Measurements from ENCODE around the gene LRRC75A. TPM values are rescaled to one million over a fixed set of nuclear protein-coding genes. Genes with fewer than 3 reads are reported as not detected.
A peak's percentile ranks its signal among the peaks of the same experiment; 100 is the strongest.
"Not testable (repeated sequence)": the region's sequence is repeated elsewhere in the genome, so short reads cannot be mapped to it uniquely, and the experiment has no call there.

The LRRC75A gene
- total RNA-seq, 2 experiments from 2014 or later = 3.6 to 5.7 TPM

DNA sequence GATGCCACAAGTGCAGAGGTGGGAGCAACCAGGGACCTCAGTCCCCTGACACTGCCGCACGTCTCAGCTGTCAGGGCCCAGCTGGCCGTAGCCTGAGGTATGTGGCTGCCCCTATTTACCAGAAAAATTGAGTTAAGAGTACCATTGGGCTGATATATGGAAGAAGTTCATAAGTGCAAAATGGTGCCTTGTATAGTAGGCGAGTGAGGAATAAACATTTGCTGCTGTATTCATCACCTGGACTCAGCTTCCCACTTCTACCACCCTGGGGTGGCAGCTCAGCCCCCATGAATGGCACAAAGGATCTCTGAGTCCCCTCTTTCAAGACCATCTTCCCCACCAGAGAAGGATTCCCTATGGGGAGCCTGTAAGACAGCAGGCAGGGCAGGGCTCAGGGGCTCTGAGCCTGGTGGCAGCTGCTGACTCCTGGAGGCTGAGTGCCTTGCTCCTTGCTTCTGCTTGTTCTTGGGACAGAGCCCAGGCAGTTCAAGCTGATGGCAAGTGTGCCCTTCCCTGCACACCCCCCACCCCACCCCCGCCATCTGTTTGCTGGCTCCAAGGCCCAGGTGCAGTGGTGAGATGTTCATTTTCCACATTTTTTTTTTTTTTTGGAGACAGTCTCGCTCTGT is 47.6 kb downstream of the LRRC75A start:
- Mint-ChIP-seq H3K4me1 (ENCODE audit: low read depth) (peaks cover 57% of the 10 kb centered on the region), H3K9me3 (ENCODE audit: insufficient read depth) (no peaks in the 10 kb centered on the region), H3K4me3 (no peak overlapping the region), H3K36me3 (ENCODE audit: low read depth) (peaks cover 69% of the 10 kb centered on the region), H3K27me3 (ENCODE audit: low read depth) (no peaks in the 10 kb centered on the region), H3K27ac (peak overlapping the region; percentile 39)
- ChIA-PET POLR2A (interaction anchor here (1.2 kb wide), 1 partner anchor 63 kb away, joined by 5 read pairs; the partner anchor contains the start of gene UBB), CTCF (interaction anchor here (1.6 to 5.1 kb wide), 2 partner anchors 15 to 80 kb away, joined by 5 to 17 read pairs; no protein-coding TSS in a partner anchor)
- DNase-seq (no peak), ATAC-seq (no peak)

GRCh38 chr17:16443511-16444257 is 48.3 kb downstream of the LRRC75A start:
- POLR2A ChIA-PET = interaction anchor here (0.7 to 1.2 kb wide), 2 partner anchors 62 to 92 kb away, joined by 3 to 5 read pairs; partner anchors contain the start of gene UBB
- no peaks in the 10 kb centered on the region for H3K27me3 Mint-ChIP-seq (ENCODE audit: low read depth)

DNA sequence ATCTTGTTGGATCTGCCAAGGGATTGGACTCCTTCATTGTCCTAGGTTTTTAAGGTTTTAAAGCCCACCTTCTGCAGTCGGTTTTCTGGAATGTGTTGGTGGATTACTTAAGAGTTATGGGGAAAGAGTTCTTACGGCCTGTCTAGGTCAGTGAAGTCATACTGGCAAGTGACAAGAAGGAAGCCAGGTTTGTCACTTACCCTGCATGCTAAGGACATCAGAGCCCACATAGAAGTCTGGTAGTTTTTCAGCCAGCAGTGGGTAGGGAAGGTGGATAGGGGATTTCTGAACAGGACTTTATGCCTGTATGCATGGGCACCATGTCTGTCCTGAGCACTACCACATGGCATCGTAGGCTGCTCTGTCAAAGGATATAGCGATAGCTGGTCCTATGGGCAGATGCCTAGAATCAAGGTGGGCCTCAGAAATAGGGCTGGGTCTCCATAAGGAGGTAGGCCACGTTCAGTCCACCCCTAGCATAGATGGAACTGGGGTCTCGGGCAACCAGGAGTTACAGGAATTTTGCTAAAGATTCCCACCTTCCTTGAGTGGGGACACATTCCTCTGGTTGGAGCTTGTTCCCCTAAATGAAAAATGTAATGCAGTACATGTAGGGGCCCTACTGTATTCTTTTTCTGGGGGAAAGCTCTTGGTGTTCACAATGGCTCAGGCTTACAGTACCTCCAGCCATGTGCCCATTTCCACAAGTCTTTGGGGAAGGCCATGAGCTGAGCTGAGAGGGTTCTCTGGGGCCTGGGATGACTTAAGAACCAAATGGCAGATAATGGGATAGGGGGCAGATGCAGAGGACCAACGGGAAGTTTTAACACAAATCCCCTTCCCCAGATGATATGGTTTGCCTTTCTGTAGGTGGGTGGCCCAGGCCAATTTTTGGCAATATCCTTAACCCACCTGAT is 49.1 kb downstream of the LRRC75A start:
- Mint-ChIP-seq H3K27me3 (ENCODE audit: low read depth) (no peaks in the 10 kb centered on the region), H3K4me1 (ENCODE audit: low read depth) (peaks cover 56% of the 10 kb centered on the region), H3K9me3 (ENCODE audit: insufficient read depth) (no peaks in the 10 kb centered on the region), H3K4me3 (peak overlapping the region; percentile 15), H3K36me3 (ENCODE audit: low read depth) (peaks cover 63% of the 10 kb centered on the region), H3K27ac (peak overlapping the region; percentile 81)
- ATAC-seq = no peak
- ChIA-PET CTCF (interaction anchor here (1.6 to 5.1 kb wide), 4 partner anchors 10 to 79 kb away, joined by 5 to 27 read pairs (median 14); no protein-coding TSS in a partner anchor), POLR2A (interaction anchor here (0.7 to 1.2 kb wide), 2 partner anchors 62 to 93 kb away, joined by 3 to 5 read pairs; partner anchors contain the start of gene UBB)
- DNase-seq = no peak

More at GRCh38 chr17:16443511-16444257, 48.3 kb downstream of the LRRC75A start:
- peaks cover 70% of the 10 kb centered on the region for H3K36me3 Mint-ChIP-seq (ENCODE audit: low read depth)
- H3K4me3 Mint-ChIP-seq = no peak overlapping the region
- DNase-seq = no peak
- H3K4me1 Mint-ChIP-seq (ENCODE audit: low read depth) = peaks cover 55% of the 10 kb centered on the region
- no peak for ATAC-seq
- CTCF ChIA-PET = interaction anchor here (1.6 to 5.1 kb wide), 3 partner anchors 10 to 80 kb away, joined by 5 to 27 read pairs (median 17); no protein-coding TSS in a partner anchor
- no peaks in the 10 kb centered on the region for H3K9me3 Mint-ChIP-seq (ENCODE audit: insufficient read depth)
- H3K27ac Mint-ChIP-seq = no peak overlapping the region

DNA sequence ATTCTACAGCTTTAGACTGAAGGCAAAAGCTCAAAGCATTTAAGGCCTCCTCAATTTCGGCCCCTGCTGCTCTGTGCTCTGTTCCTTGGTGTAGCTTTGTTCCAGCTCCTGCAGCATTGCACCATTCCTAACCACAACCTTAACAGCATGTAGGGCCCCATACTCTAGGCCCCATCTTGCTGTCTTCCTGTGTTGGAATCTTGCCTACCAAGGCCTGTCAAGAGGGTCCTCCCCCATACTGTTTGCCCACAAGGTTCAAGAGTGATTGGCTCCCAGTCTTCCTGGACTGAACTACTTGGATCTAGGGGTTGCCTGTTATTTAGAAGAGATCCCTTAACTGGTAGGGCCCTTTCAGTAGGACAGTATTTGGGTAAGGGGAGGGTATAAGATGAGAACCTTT is 49.9 kb downstream of the LRRC75A start:
- Mint-ChIP-seq H3K36me3 (ENCODE audit: low read depth) (peaks cover 63% of the 10 kb centered on the region), H3K4me1 (ENCODE audit: low read depth) (peaks cover 53% of the 10 kb centered on the region)

DNA sequence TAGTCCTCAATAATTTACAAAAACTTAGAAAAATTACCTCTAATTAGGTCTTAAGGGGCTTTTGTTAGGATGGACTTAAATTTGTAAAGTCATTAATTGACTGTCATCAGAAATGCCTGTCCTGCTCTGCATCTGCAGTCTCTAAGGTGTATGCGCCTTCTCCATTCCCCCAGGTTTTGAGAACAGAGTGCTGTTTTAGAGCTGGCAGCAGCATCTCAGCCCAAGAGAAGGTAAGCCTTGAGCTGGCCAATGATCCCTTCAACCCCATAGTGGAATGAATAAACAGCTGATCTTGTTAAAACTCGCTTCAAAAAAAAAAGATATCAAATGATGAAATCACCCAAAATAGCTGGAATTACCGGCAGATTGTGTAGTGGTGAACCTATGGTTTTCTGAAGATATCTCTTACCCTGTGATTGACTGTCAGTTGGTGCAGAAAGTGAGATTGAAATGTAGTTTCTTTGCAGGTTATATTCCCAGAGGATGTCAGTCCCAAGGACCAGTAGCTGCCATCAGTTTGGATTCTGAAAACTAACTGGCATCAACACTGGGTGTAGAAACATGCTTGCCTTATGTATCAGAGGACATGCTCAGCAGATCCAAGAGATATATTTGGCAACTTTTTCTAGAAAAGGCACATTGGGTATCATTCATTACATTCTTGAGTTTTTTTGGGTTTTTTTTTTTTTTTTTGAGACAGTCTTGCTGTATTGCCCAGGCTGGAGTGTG is 50.9 kb downstream of the LRRC75A start:
- no peaks in the 10 kb centered on the region for H3K27me3 Mint-ChIP-seq (ENCODE audit: low read depth)
- no peaks in the 10 kb centered on the region for H3K9me3 Mint-ChIP-seq (ENCODE audit: insufficient read depth)
- no peak for DNase-seq
- POLR2A ChIA-PET = interaction anchor here (0.7 to 4.0 kb wide), 6 partner anchors 10 to 467 kb away, joined by 3 to 35 read pairs (median 4); partner anchors contain the start of gene UBB
- ATAC-seq = no peak
- H3K4me1 Mint-ChIP-seq (ENCODE audit: low read depth) = peaks cover 49% of the 10 kb centered on the region
- H3K4me3 Mint-ChIP-seq = peak overlapping the region; percentile 100
- CTCF ChIA-PET = interaction anchor here (1.0 to 5.1 kb wide), 7 partner anchors 10 to 95 kb away, joined by 3 to 35 read pairs (median 11); partner anchors contain the start of gene TRPV2
- H3K27ac Mint-ChIP-seq = peak overlapping the region; percentile 67
- H3K36me3 Mint-ChIP-seq (ENCODE audit: low read depth) = peaks cover 60% of the 10 kb centered on the region

More for the DNA sequence above, 49.9 kb downstream of the LRRC75A start:
- DNase-seq (no peak), ATAC-seq (no peak)
- Mint-ChIP-seq H3K27ac (peak overlapping the region; percentile 81), H3K4me3 (peak overlapping the region; percentile 100), H3K9me3 (ENCODE audit: insufficient read depth) (no peaks in the 10 kb centered on the region), H3K27me3 (ENCODE audit: low read depth) (no peaks in the 10 kb centered on the region)
- ChIA-PET CTCF (interaction anchor here (1.4 to 5.1 kb wide), 5 partner anchors 9 to 79 kb away, joined by 4 to 35 read pairs (median 17); partner anchors contain the start of gene TRPV2), POLR2A (no interaction called here)

DNA sequence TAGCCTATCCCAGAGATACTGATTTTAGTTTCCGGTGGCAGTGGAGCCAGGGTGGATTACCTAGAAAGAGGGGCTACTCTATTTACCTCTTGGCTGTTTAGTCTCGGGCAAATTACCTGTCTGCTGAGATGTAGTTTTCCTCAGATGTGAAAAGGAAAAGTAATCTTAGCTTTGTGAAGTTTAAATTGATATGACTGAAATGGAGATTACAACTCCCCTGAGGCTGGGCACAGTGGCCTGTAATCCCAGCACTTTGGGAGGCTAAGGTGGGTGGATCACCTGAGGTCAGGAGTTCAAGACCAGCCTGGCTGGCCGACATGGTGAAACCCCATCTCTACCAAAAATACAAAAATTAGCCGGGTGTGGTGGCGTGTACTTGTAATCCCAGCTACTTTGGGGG is 51.6 kb downstream of the LRRC75A start:
- not testable (repeated sequence) for H3K9me3 Mint-ChIP-seq (ENCODE audit: insufficient read depth); ATAC-seq; H3K27me3 Mint-ChIP-seq (ENCODE audit: low read depth); DNase-seq
- ChIA-PET CTCF (interaction anchor here (1.0 to 5.1 kb wide), 6 partner anchors 13 to 96 kb away, joined by 3 to 35 read pairs (median 12); partner anchors contain the start of genes TRPV2 and UBB), POLR2A (interaction anchor here (1.6 to 4.0 kb wide), 4 partner anchors 10 to 143 kb away, joined by 3 to 35 read pairs (median 7); partner anchors contain the start of gene UBB)
- H3K27ac Mint-ChIP-seq = peak overlapping the region; percentile 99
- peak overlapping the region; percentile 100 for H3K4me3 Mint-ChIP-seq
- H3K36me3 Mint-ChIP-seq (ENCODE audit: low read depth) = peaks cover 55% of the 10 kb centered on the region
- peaks cover 52% of the 10 kb centered on the region for H3K4me1 Mint-ChIP-seq (ENCODE audit: low read depth)

- no peaks in the 10 kb centered on the region for H3K27me3 Mint-ChIP-seq (ENCODE audit: low read depth)
- CTCF ChIA-PET = interaction anchor here (1.0 to 5.1 kb wide), 7 partner anchors 13 to 96 kb away, joined by 3 to 35 read pairs (median 17); partner anchors contain the start of genes TRPV2 and UBB
- peaks cover 55% of the 10 kb centered on the region for H3K4me1 Mint-ChIP-seq (ENCODE audit: low read depth)
- H3K9me3 Mint-ChIP-seq (ENCODE audit: insufficient read depth) = no peaks in the 10 kb centered on the region
- POLR2A ChIA-PET = interaction anchor here (0.7 to 4.0 kb wide), 5 partner anchors 11 to 144 kb away, joined by 3 to 35 read pairs (median 5); partner anchors contain the start of gene UBB
- H3K27ac Mint-ChIP-seq = peak overlapping the region; percentile 99
- DNase-seq (peak; percentile 54), ATAC-seq (no peak)
- H3K4me3 Mint-ChIP-seq = peak overlapping the region; percentile 100
- H3K36me3 Mint-ChIP-seq (ENCODE audit: low read depth) = peaks cover 55% of the 10 kb centered on the region
These were observed 52.1 kb downstream of the LRRC75A start for GRCh38 chr17:16439811-16440351.

- ATAC-seq (peak; percentile 3), DNase-seq (peak; percentile 45)
- ChIA-PET CTCF (interaction anchor here (1.2 to 4.5 kb wide), 7 partner anchors 11 to 96 kb away, joined by 3 to 35 read pairs (median 13); partner anchors contain the start of genes TRPV2 and UBB), POLR2A (interaction anchor here (0.7 to 5.0 kb wide), 8 partner anchors 11 to 97 kb away, joined by 3 to 57 read pairs (median 6); partner anchors contain the start of genes TRPV2 and UBB)
- H3K27ac Mint-ChIP-seq = peak overlapping the region; percentile 99
- H3K27me3 Mint-ChIP-seq (ENCODE audit: low read depth) = no peaks in the 10 kb centered on the region
- H3K9me3 Mint-ChIP-seq (ENCODE audit: insufficient read depth) = no peaks in the 10 kb centered on the region
- peak overlapping the region; percentile 100 for H3K4me3 Mint-ChIP-seq
- peaks cover 53% of the 10 kb centered on the region for H3K4me1 Mint-ChIP-seq (ENCODE audit: low read depth)
- H3K36me3 Mint-ChIP-seq (ENCODE audit: low read depth) = peaks cover 53% of the 10 kb centered on the region
These were observed 52.6 kb downstream of the LRRC75A start for GRCh38 chr17:16439303-16439791.

DNA sequence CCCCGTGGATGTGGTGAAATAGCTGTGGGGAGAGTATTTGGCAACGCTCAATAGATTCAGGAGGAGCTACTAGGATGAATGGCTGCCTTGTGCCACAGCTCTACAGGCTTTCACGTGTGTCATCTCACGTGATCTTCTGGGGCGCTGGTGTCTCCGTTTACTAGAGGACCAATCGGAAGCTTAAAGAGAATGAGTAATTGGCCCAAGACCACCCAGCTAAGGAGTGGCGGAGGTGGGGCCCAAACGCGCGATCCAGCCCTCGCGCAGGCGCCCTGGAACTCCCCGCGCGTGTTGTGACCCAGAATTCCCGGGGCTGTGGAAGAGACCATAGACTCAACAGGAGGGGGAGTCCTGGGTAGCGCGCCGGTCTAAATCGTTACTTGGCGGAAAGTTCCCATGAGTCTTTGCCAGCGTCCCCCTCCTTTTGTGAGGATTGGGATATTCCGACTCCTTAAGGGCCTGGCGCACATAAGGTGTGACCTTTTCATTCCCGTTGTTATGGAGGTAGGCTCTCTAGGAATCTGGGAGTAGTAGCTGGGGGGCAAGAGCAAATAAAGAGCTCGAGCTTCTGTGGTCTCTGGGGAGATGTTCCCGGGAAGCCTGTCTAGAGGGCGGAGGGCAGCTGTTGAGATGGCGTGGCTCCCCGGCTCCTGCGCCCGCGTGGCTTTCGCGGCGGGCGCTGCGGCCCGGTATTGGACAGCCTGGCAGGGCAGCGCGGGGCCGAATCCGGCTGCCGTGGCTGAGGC is 53.3 kb downstream of the LRRC75A start:
- peak; percentile 90 for ATAC-seq
- no peaks in the 10 kb centered on the region for H3K27me3 Mint-ChIP-seq (ENCODE audit: low read depth)
- H3K27ac Mint-ChIP-seq = peak overlapping the region; percentile 99
- H3K4me1 Mint-ChIP-seq (ENCODE audit: low read depth) = peaks cover 49% of the 10 kb centered on the region
- peak overlapping the region; percentile 100 for H3K4me3 Mint-ChIP-seq
- ChIA-PET POLR2A (interaction anchor here (0.6 to 5.0 kb wide), 12 partner anchors 9 to 134 kb away, joined by 3 to 57 read pairs (median 4); partner anchors contain the start of genes TRPV2 and UBB), CTCF (interaction anchor here (0.8 to 4.5 kb wide), 16 partner anchors 11 to 153 kb away, joined by 3 to 35 read pairs (median 4); partner anchors contain the start of genes TRPV2 and UBB)
- H3K36me3 Mint-ChIP-seq (ENCODE audit: low read depth) = peaks cover 48% of the 10 kb centered on the region
- DNase-seq = peak; percentile 97
- H3K9me3 Mint-ChIP-seq (ENCODE audit: insufficient read depth) = no peaks in the 10 kb centered on the region

Measured in activated CD8-positive, alpha-beta T cell treated with anti-CD3 and anti-CD28 coated beads, Interleukin-2, amount 10 ng/mL, durations not matched to agents 7 days and 5 days (primary cell).